Epithelial cell of esophagus (primary cell): ENCODE data around the gene HOXA5.

Experiments used
- DNase-seq: peaks from one replicate; pipeline ENCODE4 v3.0.0; 2010; ENCODE audit warnings: low read depth
- H3K4me3 ChIP-seq: 2 replicates; pipeline ENCODE4 v1.5.1; 2011; ENCODE audit warnings: mild to moderate bottlenecking, low read length, control low read depth
- CTCF ChIP-seq: IDR thresholded peaks from 2 replicates; pipeline ENCODE4 v1.5.1; 2011; ENCODE audit warnings: low read depth, mild to moderate bottlenecking, low read length, control low read depth, inconsistent platforms; ENCODE audit not compliant: insufficient read depth; ENCODE audit errors: missing control alignments

HOXA5 gene

GRCh38 chr7:27115221-27116026 lies 28.1 kb downstream of the HOXA5 start:
- TF ChIP-seq CTCF, result no peak
- peak; percentile 64 for DNase-seq
- peak overlapping the region; percentile 42 for H3K4me3 ChIP-seq

GRCh38 chr7:27114881-27115220 lies 28.6 kb downstream of the HOXA5 start:
- no peak for DNase-seq

GRCh38 chr7:27113991-27114769 lies 29.3 kb downstream of the HOXA5 start:
- no peak for DNase-seq
- TF ChIP-seq CTCF, result no peak
- peak overlapping the region; percentile 51 for H3K4me3 ChIP-seq

More at GRCh38 chr7:27114881-27115220, 28.6 kb downstream of the HOXA5 start:
- peak overlapping the region; percentile 42 for H3K4me3 ChIP-seq
- TF ChIP-seq CTCF, result no peak

GRCh38 chr7:27112955-27113949 lies 30.2 kb downstream of the HOXA5 start:
- peak overlapping the region; percentile 51 for H3K4me3 ChIP-seq
- TF ChIP-seq CTCF, result no peak
- peak; percentile 65 for DNase-seq

GRCh38 chr7:27112361-27112760 lies 31.1 kb downstream of the HOXA5 start:
- H3K4me3 ChIP-seq, result peak overlapping the region; percentile 51
- no peak for TF ChIP-seq CTCF
- no peak for DNase-seq

GRCh38 chr7:27111751-27112277 lies 31.7 kb downstream of the HOXA5 start:
- no peak for DNase-seq
- H3K4me3 ChIP-seq, result no peak overlapping the region
- TF ChIP-seq CTCF, result no peak
